Esophagus muscularis mucosa (tissue), 3 donors: ENCODE results near the gene MCAM.

ENCODE experiments used
- POLR2A ChIP-seq: fragments of 450-650 bp; IDR thresholded peaks from one replicate; pipeline ENCODE4 v1.6.1; 2017; ENCODE audit warnings: antibody characterized with exemption, moderate library complexity, mild to moderate bottlenecking, low read depth
- TF ChIP-seq, protein P1 (sequence below), 3 experiments: fragments of 200-600 bp in 2 of 3; fragments of 450-650 bp in 1 of 3; sonication (generic) in 2 of 3; IDR thresholded peaks; one replicate each; pipeline ENCODE4 v1.5.1; 2017 to 2019; ENCODE audit warnings: antibody characterized with exemption in 3 of 3, mild to moderate bottlenecking in 2 of 3, moderate library complexity in 1 of 3

DNA sequence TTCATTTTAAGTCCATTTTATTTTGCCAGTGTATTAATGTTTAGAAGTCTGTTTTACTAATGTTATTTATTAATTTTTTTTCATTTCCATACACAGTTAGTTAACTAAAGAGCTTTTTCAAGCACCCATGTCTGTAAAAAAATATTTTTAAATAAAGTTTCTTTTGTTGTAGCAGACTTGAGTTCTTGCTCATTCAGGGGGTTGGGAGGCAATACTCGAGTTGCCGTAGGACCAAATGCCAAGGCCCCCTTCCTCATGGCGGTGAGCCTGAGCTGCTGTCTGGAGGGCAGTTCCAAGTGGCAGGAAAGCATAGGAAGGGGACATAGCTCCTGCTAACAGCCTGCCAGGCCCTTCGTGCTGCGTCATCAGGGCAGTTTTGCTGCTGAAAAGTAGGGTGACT, 9.0 kb downstream of the MCAM start:
- TF ChIP-seq, protein P1, sequence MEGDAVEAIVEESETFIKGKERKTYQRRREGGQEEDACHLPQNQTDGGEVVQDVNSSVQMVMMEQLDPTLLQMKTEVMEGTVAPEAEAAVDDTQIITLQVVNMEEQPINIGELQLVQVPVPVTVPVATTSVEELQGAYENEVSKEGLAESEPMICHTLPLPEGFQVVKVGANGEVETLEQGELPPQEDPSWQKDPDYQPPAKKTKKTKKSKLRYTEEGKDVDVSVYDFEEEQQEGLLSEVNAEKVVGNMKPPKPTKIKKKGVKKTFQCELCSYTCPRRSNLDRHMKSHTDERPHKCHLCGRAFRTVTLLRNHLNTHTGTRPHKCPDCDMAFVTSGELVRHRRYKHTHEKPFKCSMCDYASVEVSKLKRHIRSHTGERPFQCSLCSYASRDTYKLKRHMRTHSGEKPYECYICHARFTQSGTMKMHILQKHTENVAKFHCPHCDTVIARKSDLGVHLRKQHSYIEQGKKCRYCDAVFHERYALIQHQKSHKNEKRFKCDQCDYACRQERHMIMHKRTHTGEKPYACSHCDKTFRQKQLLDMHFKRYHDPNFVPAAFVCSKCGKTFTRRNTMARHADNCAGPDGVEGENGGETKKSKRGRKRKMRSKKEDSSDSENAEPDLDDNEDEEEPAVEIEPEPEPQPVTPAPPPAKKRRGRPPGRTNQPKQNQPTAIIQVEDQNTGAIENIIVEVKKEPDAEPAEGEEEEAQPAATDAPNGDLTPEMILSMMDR (IDR thresholded peaks at IDR 0.05), result no peak
- TF ChIP-seq POLR2A, result no peak
